Panc1 (cell line): ENCODE data around the gene PCYT2. TPM values are rescaled to one million over a fixed set of nuclear protein-coding genes. Genes with fewer than 3 reads are reported as not detected.

Experiments
- ATAC-seq: fragments of 200-7000 bp; cut with Tn5 transposase; 2 replicates; pipeline ENCODE4 v1.9.1; 2020; ENCODE audit warnings: mild to moderate bottlenecking, moderate library complexity
- BruUV-seq: library from RNA; stranded (reverse); fragments of 400-500 nt; replicated peaks from 2 replicates; lab custom pipeline; 2021; lab: Mats Ljungman, UMichigan
- CTCF ChIA-PET: fragments of 300-600 bp; sonication (Branson Sonifier 250); formaldehyde crosslinking; loops from one replicate; lab custom pipeline; 2022; ENCODE audit warnings: antibody characterized with exemption; lab: Charles Lee
- POLR2A ChIA-PET: fragments of 300-600 bp; sonication (Branson Sonifier 250); formaldehyde crosslinking; loops from one replicate; lab custom pipeline; 2022; ENCODE audit warnings: antibody characterized with exemption; lab: Charles Lee
- DNase-seq: peaks from one replicate; pipeline ENCODE4 v3.0.0-alpha.2; 2010; ENCODE audit warnings: low read depth, low spot score
- H3K27ac ChIP-seq: 2 replicates; pipeline ENCODE4 v1.5.1; 2011; ENCODE audit warnings: mild to moderate bottlenecking, low read length, inconsistent platforms
- H3K27me3 ChIP-seq: fragments of 200-500 bp; sonication (Bioruptor generic); 2 replicates; pipeline ENCODE4 v1.6.0; 2014; ENCODE audit warnings: low read length, inconsistent platforms; ENCODE audit not compliant: control insufficient read depth, insufficient read depth
- H3K36me3 ChIP-seq: fragments of 200-500 bp; sonication (Bioruptor generic); 2 replicates; pipeline ENCODE4 v1.5.1; 2014; ENCODE audit warnings: inconsistent platforms, mild to moderate bottlenecking, low read length, moderate library complexity; ENCODE audit not compliant: control insufficient read depth, insufficient read depth
- H3K4me1 ChIP-seq: 2 replicates; pipeline ENCODE4 v1.5.1; 2011; ENCODE audit warnings: inconsistent platforms, mild to moderate bottlenecking, low read length, moderate library complexity; ENCODE audit not compliant: control insufficient read depth, insufficient read depth
- H3K4me3 ChIP-seq, 2 experiments: 2 replicates each; pipeline ENCODE4 v1.5.1; 2011 to 2012; ENCODE audit warnings: low read depth in 2 of 2, low read length in 2 of 2, mild to moderate bottlenecking in 2 of 2, inconsistent platforms in 1 of 2, moderate library complexity in 1 of 2
- H3K9me3 ChIP-seq: fragments of 200-500 bp; sonication (Bioruptor generic); 2 replicates; pipeline ENCODE4 v1.5.1; 2014; ENCODE audit warnings: low read depth, mild to moderate bottlenecking, inconsistent platforms, low read length, moderate library complexity; ENCODE audit not compliant: control insufficient read depth, insufficient read depth
- CTCF ChIP-seq: fragments of 450-650 bp; IDR thresholded peaks from 2 replicates; pipeline ENCODE4 v1.5.1; 2017; ENCODE audit warnings: mild to moderate bottlenecking
- POLR2AphosphoS5 ChIP-seq: IDR thresholded peaks from 2 replicates; pipeline ENCODE4 v1.6.1; 2012; ENCODE audit warnings: mild to moderate bottlenecking, low read depth, low read length, moderate library complexity
- SIN3A ChIP-seq: IDR thresholded peaks from 2 replicates; pipeline ENCODE4 v1.6.1; 2012; ENCODE audit warnings: low read depth, mild to moderate bottlenecking, low read length, moderate library complexity, borderline replicate concordance; ENCODE audit not compliant: insufficient read depth
- TCF7L2 ChIP-seq: IDR thresholded peaks from 2 replicates; pipeline ENCODE4 v1.6.1; 2011; ENCODE audit warnings: mild to moderate bottlenecking, low read depth, low read length, inconsistent platforms
- in situ Hi-C: cut with HindIII; loops from 2 replicates; pipeline ENCODE4 v1.10.0; 2016; ENCODE audit warnings: low sequenced_read_pairs, low pct_unique_long_range_greater_than_20kb
- intact Hi-C: fragments of 100-400 bp; cut with micrococcal nuclease; formaldehyde crosslinking; loops from one replicate; pipeline ENCODE4 v1.10.0; 2022; ENCODE audit not compliant: unreplicated experiment
- total RNA-seq: library from RNA; stranded (reverse); gene quantifications from one replicate; pipeline ENCODE4 v1.2.1, GENCODE V29; 2021; ENCODE audit not compliant: unreplicated experiment
- TF ChIP-seq, protein P1 (sequence below), 2 experiments: IDR thresholded peaks; 2 replicates each; pipeline ENCODE4 v1.6.1; 2011 to 2012; ENCODE audit warnings: low read depth in 2 of 2, control low read depth in 1 of 2, low read length in 1 of 2, mild to moderate bottlenecking in 1 of 2, moderate library complexity in 1 of 2; ENCODE audit not compliant: insufficient read depth in 1 of 2

PCYT2 gene
- total RNA-seq, 1 experiment from 2014 or later, result 91.2 TPM

GRCh38 chr17:81884520-81884919, 26.7 kb downstream of the PCYT2 start:
- no peak overlapping the region for H3K27ac ChIP-seq
- no peak overlapping the region for H3K4me3 ChIP-seq
- H3K9me3 ChIP-seq, result no peaks in the 10 kb centered on the region
- H3K27me3 ChIP-seq, result no peaks in the 10 kb centered on the region
- TF ChIP-seq POLR2AphosphoS5 (peak; percentile 51; the same call in 1 of the 2 replicates), SIN3A (no peak), TCF7L2 (no peak), CTCF (no peak)
- TF ChIP-seq, protein P1, sequence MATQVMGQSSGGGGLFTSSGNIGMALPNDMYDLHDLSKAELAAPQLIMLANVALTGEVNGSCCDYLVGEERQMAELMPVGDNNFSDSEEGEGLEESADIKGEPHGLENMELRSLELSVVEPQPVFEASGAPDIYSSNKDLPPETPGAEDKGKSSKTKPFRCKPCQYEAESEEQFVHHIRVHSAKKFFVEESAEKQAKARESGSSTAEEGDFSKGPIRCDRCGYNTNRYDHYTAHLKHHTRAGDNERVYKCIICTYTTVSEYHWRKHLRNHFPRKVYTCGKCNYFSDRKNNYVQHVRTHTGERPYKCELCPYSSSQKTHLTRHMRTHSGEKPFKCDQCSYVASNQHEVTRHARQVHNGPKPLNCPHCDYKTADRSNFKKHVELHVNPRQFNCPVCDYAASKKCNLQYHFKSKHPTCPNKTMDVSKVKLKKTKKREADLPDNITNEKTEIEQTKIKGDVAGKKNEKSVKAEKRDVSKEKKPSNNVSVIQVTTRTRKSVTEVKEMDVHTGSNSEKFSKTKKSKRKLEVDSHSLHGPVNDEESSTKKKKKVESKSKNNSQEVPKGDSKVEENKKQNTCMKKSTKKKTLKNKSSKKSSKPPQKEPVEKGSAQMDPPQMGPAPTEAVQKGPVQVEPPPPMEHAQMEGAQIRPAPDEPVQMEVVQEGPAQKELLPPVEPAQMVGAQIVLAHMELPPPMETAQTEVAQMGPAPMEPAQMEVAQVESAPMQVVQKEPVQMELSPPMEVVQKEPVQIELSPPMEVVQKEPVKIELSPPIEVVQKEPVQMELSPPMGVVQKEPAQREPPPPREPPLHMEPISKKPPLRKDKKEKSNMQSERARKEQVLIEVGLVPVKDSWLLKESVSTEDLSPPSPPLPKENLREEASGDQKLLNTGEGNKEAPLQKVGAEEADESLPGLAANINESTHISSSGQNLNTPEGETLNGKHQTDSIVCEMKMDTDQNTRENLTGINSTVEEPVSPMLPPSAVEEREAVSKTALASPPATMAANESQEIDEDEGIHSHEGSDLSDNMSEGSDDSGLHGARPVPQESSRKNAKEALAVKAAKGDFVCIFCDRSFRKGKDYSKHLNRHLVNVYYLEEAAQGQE (IDR thresholded peaks at IDR 0.05; ENCODE audit: insufficient read depth in 1 of 2, low read depth in 2 of 2, low read length in 1 of 2), result no peak
- H3K4me1 ChIP-seq, result peaks cover under 1% of the 10 kb centered on the region; the same call in 1 of the 2 replicates
- in situ Hi-C loops (no loop called here), intact Hi-C loops (no loop called here)
- ChIA-PET CTCF (no interaction called here), POLR2A (interaction anchor here (0.5 kb wide), 1 partner anchor 48 kb away, joined by 4 read pairs; no protein-coding TSS in a partner anchor)
- no TSS peak for BruUV-seq
- peaks cover 24% of the 10 kb centered on the region for H3K36me3 ChIP-seq
- DNase-seq, result no peak
- ATAC-seq, result peak; percentile 40

- H3K4me3 ChIP-seq, result no peak overlapping the region
- in situ Hi-C loops (no loop called here), intact Hi-C loops (no loop called here)
- H3K27me3 ChIP-seq, result no peaks in the 10 kb centered on the region
- no TSS peak for BruUV-seq
- ATAC-seq (no peak; the same call in 1 of the 2 replicates), DNase-seq (no peak)
- no peak overlapping the region for H3K27ac ChIP-seq
- POLR2A ChIA-PET, result no interaction called here
- no peaks in the 10 kb centered on the region for H3K9me3 ChIP-seq
- no peaks in the 10 kb centered on the region for H3K4me1 ChIP-seq
- TF ChIP-seq, protein P1 (IDR thresholded peaks at IDR 0.05; ENCODE audit: insufficient read depth in 1 of 2, low read depth in 2 of 2, low read length in 1 of 2), result no peak
- H3K36me3 ChIP-seq, result peaks cover 9% of the 10 kb centered on the region
- CTCF ChIA-PET, result no interaction called here
Measured at GRCh38 chr17:81879121-81879520, 32.1 kb downstream of the PCYT2 start.
